Keratinocyte (primary cell): ENCODE measurements around the gene ARFRP1.

Source experiments
- EZH2 ChIP-seq: IDR thresholded peaks from one replicate; pipeline ENCODE4 v1.6.1; 2012; ENCODE audit warnings: inconsistent platforms, mild to moderate bottlenecking, low read length, moderate library complexity
- TF ChIP-seq, protein P1 (sequence below), 3 experiments: IDR thresholded peaks in 1 of 3; conservative IDR thresholded peaks in 1 of 3; optimal IDR thresholded peaks in 1 of 3; 2 replicates in 2 of 3; 3 replicates in 1 of 3; pipeline versions ENCODE3 to v1.5.1; 2011; ENCODE audit warnings: low read length in 3 of 3, mild to moderate bottlenecking in 3 of 3, moderate library complexity in 2 of 3, control low read depth in 1 of 3, inconsistent platforms in 1 of 3; ENCODE audit not compliant: insufficient read depth in 2 of 3; ENCODE audit errors: extremely low read depth in 1 of 3

GRCh38 chr20:63702751-63703470 is 4.9 kb downstream of the ARFRP1 start:
- TF ChIP-seq EZH2 = no peak
- TF ChIP-seq, protein P1, sequence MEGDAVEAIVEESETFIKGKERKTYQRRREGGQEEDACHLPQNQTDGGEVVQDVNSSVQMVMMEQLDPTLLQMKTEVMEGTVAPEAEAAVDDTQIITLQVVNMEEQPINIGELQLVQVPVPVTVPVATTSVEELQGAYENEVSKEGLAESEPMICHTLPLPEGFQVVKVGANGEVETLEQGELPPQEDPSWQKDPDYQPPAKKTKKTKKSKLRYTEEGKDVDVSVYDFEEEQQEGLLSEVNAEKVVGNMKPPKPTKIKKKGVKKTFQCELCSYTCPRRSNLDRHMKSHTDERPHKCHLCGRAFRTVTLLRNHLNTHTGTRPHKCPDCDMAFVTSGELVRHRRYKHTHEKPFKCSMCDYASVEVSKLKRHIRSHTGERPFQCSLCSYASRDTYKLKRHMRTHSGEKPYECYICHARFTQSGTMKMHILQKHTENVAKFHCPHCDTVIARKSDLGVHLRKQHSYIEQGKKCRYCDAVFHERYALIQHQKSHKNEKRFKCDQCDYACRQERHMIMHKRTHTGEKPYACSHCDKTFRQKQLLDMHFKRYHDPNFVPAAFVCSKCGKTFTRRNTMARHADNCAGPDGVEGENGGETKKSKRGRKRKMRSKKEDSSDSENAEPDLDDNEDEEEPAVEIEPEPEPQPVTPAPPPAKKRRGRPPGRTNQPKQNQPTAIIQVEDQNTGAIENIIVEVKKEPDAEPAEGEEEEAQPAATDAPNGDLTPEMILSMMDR (optimal IDR thresholded peaks at IDR 0.05 in 1 of 3, IDR thresholded peaks at IDR 0.05 in 1 of 3, conservative IDR thresholded peaks at IDR 0.05 in 1 of 3; ENCODE audit: extremely low read depth in 1 of 3, insufficient read depth in 2 of 3, low read length in 3 of 3) = no peak
